ENCODE measurements around the gene P4HA2. TPM values are rescaled to one million over a fixed set of nuclear protein-coding genes. Genes with fewer than 3 reads are reported as not detected.

P4HA2 gene
- total and polyA plus RNA-seq, 2 of the 8 experiments (the other 6 are each of a cell fraction or from before 2014, with no cell fraction given): 7.4 to 9.3 TPM

- H4K20me1 ChIP-seq (replicated peaks in 1 of 2; ENCODE audit: control insufficient read depth in 1 of 2, insufficient read depth in 2 of 2, low read length in 2 of 2): peaks cover 0 to 2% of the 10 kb centered on the region in 2 experiments
- no peak for DNase-seq (ENCODE audit: low read depth in 1 of 2, low spot score in 2 of 2)
- no peak for TF ChIP-seq SIN3A (conservative IDR thresholded peaks at IDR 0.05 in 1 of 2, IDR thresholded peaks at IDR 0.05 in 1 of 2; ENCODE audit: low read depth in 1 of 2, low read length in 2 of 2)
- TF ChIP-seq E2F6 (IDR thresholded peaks at IDR 0.05): no peak
- no peak for TF ChIP-seq NANOG (IDR thresholded peaks at IDR 0.05; ENCODE audit: insufficient read depth, low read depth, low read length, poor library complexity, severe bottlenecking)
- TF ChIP-seq CBX5 (IDR thresholded peaks at IDR 0.05; ENCODE audit: low read depth, low read length): no peak
- TF ChIP-seq SP2 (IDR thresholded peaks at IDR 0.05; ENCODE audit: low read length): no peak
- TF ChIP-seq CEBPB (IDR thresholded peaks at IDR 0.05; ENCODE audit: low read depth, low read length): no peak
- no peak for TF ChIP-seq CTCF (IDR thresholded peaks at IDR 0.05; ENCODE audit: control extremely low read depth in 1 of 3, insufficient read depth in 1 of 3, low read depth in 1 of 3, low read length in 3 of 3)
- TF ChIP-seq CREB1 (IDR thresholded peaks at IDR 0.05): no peak
- TF ChIP-seq TCF12 (IDR thresholded peaks at IDR 0.05; ENCODE audit: low read depth, low read length): no peak
- no peak for TF ChIP-seq POLR2AphosphoS5 (IDR thresholded peaks at IDR 0.05; ENCODE audit: low read depth, low read length)
These were observed 17.6 kb downstream of the P4HA2 start for GRCh38 chr5:132209901-132210545.

More at GRCh38 chr5:132209901-132210545, 17.6 kb downstream of the P4HA2 start:
- H4K5ac ChIP-seq (ENCODE audit: insufficient read length, low read depth, low read length): no peak overlapping the region
- H3K4me1 ChIP-seq (replicated peaks in 1 of 4; ENCODE audit: control insufficient read depth in 3 of 4, insufficient read depth in 4 of 4, low read length in 3 of 4): peaks cover 0 to 5% (median 2%) of the 10 kb centered on the region in 4 experiments; a peak in 3 of 7 replicates
- no peaks in the 10 kb centered on the region for H3K23me2 ChIP-seq (ENCODE audit: low read depth, low read length)
- no peak overlapping the region for H3K4me3 ChIP-seq (ENCODE audit: extremely low read depth in 1 of 4, insufficient read depth in 2 of 4, low read depth in 3 of 4, low read length in 4 of 4)
- H2AFZ ChIP-seq (ENCODE audit: low read length): no peak overlapping the region
- ChIA-PET POLR2A (ENCODE audit: partially characterized antibody) (no interaction called here), CTCF (ENCODE audit: partially characterized antibody) (interaction anchor here (0.6 to 6.2 kb wide), 11 partner anchors 9 to 32 kb away, joined by 3 to 33 read pairs (median 5); partner anchors contain the start of gene P4HA2)
- FAIRE-seq: no peak
- no peaks in the 10 kb centered on the region for H3K79me1 ChIP-seq (ENCODE audit: low read depth, low read length)
- H3K27me3 ChIP-seq (replicated peaks in 1 of 4; ENCODE audit: control insufficient read depth in 3 of 4, extremely low read depth in 1 of 4, insufficient read depth in 3 of 4, low read length in 3 of 4): no peaks in the 10 kb centered on the region
- no peaks in the 10 kb centered on the region; a peak in 1 of 8 replicates for H3K36me3 ChIP-seq (ENCODE audit: control insufficient read depth in 2 of 4, insufficient read depth in 4 of 4, low read length in 3 of 4)
- no peak overlapping the region for H3K14ac ChIP-seq (ENCODE audit: insufficient read length)
- H4K91ac ChIP-seq (replicated peaks; ENCODE audit: insufficient read length, low read length): no peak overlapping the region
- no peaks in the 10 kb centered on the region for H3K79me2 ChIP-seq (ENCODE audit: control insufficient read depth in 1 of 2, insufficient read depth in 2 of 2, low read length in 2 of 2)
- H4K8ac ChIP-seq (ENCODE audit: extremely low read depth, insufficient read depth, low read length): no peak overlapping the region
- no peak overlapping the region for H3K56ac ChIP-seq (replicated peaks; ENCODE audit: insufficient read length, low read depth, low read length)
- no peak overlapping the region for H3K4ac ChIP-seq (replicated peaks; ENCODE audit: insufficient read length, low read depth, low read length)
- H2BK20ac ChIP-seq (ENCODE audit: low read length): no peak overlapping the region
- H2BK5ac ChIP-seq (ENCODE audit: low read depth, low read length): no peak overlapping the region; the same call in 1 of the 2 replicates
- no peaks in the 10 kb centered on the region for H3K9me3 ChIP-seq (ENCODE audit: insufficient read depth in 2 of 2, low read depth in 1 of 2, low read length in 1 of 2)
- no peak overlapping the region for H3K18ac ChIP-seq (ENCODE audit: extremely low read depth, low read length)
- no peak overlapping the region for H2BK12ac ChIP-seq (ENCODE audit: low read depth, low read length)
- no peak overlapping the region for H3K9ac ChIP-seq (replicated peaks in 1 of 4; ENCODE audit: extremely low read depth in 1 of 4, low read depth in 3 of 4, low read length in 3 of 4)
- no peak overlapping the region for H3K23ac ChIP-seq (ENCODE audit: insufficient read length)
- no peak overlapping the region for H2AK5ac ChIP-seq (ENCODE audit: low read depth, low read length)
- no peak overlapping the region for H3K27ac ChIP-seq (ENCODE audit: low read depth, low read length)
- no peak overlapping the region for H2BK15ac ChIP-seq (ENCODE audit: low read length)
- 88% methylated on average over 11 of the region's 11 CpGs; no CpG with 5 or more reads in 1 of the 2 experiments for WGBS, 2 experiments (ENCODE audit: extremely low coverage in 1 of 2, insufficient coverage in 1 of 2, insufficient read length in 1 of 2, insufficient replicate concordance in 2 of 2, low coverage in 1 of 2, low lambda C conversion rate in 2 of 2, missing lambda C conversion rate in 1 of 2)
- no peak overlapping the region for H3K4me2 ChIP-seq (ENCODE audit: insufficient read depth in 1 of 2, low read depth in 2 of 2, low read length in 2 of 2)
- no peak overlapping the region for H2BK120ac ChIP-seq (replicated peaks; ENCODE audit: low read depth, low read length)

All from H1 (cell line).